KBM-7 (cell line): ENCODE measurements around the gene ADCY2.
A peak's percentile ranks its signal among the peaks of the same experiment; 100 is the strongest.

Source experiments
- DNase-seq: peaks from one replicate; pipeline ENCODE4 v3.0.0-alpha.2; 2015
- in situ Hi-C: fragments of 300-500 bp; cut with MboI; formaldehyde crosslinking; loops from 2 replicates; pipeline ENCODE4 v1.14.3; 2020; ENCODE audit warnings: low sequenced_read_pairs, low pct_unique_long_range_greater_than_20kb, mixed read lengths

Gene ADCY2

DNA sequence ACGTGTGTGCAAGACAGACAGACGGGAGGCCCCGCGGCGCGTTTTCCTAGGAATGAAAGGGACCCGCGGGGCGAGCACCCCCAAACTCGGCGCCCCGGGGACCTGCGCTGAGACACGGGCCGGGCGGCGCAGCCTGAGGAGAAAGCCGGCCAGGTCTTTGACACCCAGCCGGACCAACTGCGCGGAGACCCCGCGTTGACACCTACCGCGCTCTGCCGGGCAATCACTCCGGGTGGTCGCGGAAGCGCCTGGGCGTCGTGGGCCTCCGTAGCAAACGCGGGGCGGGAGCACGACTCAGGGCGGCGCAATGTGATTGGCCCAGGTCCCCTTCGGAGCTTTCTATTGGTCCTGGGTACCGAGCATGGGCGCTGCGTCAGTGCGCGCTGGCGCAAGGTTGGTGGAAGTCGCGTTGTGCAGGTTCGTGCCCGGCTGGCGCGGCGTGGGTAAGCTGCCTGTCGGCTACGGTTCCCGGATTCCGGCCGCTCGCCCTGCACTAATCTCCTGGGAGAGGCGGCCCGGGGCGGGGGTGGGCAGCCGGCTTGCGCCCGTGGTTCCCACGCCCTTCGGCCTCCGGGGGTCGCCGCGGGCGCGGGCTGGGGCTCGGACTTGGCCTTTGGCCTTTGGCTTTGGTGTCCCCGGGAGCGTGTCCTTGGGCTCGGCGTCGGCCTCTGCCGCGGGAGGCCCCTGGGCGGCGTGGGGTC, 473.0 kb downstream of the ADCY2 start, which contains the start of the genes FASTKD3 and MTRR:
Gene FASTKD3 (minus strand): TSS at position 259 of the 701 bp plus-strand sequence. CDS start 948 bp downstream, outside the sequence.
Gene MTRR (plus strand): TSS at position 376 of the 701 bp plus-strand sequence. CDS start 1,647 bp downstream, outside the sequence.
- in situ Hi-C loops: no loop called here
- DNase-seq: peak; percentile 91

DNA sequence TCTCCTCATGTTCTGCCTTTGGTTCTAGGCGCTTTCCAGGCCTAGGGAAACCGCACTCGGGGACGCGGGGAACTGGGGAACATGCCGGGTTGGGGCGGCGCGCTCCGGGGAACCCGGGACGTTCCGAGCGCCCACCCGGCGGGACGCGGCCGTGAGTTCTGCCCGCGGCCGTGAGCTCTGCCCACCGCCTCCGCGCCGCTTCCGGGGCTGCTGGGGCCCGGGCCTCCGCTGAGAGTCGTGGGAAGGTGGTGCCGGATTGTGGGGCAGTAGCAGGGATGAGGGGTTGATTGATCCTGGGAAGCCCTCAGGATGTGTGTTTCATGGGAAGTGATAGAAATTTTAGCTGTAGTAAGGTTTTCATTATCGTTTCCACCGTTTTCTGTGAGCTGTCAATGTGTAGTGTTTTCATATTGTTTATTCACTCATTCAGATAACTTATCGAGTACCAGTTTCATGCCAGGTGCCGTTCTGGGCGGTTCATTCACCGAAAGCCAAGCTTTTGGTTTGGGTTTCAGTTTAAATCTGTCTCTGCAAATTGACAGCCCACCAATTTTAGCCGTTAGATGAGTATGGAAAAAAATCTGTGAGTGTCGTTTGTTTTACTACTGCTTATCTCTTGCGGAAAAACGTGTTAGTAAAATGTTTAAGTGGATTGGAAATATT, 473.7 kb downstream of the ADCY2 start:
- DNase-seq: no peak
- in situ Hi-C loops: no loop called here

DNA sequence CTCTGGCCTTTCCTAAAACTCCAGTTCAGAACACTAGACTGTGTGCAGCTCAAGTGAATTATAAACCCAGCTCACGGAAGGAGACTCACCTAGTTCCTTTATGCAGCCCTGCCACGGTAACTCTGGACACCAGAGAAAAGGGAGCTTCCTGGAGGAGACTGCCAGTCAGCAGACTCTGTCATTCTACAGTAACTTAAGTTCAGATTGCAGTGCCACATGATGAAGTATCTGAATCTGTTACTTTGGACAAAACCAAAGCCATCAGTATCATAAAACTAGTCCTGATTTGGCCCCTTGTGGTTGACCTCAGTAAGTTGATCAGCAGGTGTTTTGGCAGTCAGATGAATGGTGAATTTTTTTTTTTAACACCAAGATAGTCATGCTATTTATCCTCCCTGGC, 475.7 kb downstream of the ADCY2 start:
- in situ Hi-C loops: no loop called here

DNA sequence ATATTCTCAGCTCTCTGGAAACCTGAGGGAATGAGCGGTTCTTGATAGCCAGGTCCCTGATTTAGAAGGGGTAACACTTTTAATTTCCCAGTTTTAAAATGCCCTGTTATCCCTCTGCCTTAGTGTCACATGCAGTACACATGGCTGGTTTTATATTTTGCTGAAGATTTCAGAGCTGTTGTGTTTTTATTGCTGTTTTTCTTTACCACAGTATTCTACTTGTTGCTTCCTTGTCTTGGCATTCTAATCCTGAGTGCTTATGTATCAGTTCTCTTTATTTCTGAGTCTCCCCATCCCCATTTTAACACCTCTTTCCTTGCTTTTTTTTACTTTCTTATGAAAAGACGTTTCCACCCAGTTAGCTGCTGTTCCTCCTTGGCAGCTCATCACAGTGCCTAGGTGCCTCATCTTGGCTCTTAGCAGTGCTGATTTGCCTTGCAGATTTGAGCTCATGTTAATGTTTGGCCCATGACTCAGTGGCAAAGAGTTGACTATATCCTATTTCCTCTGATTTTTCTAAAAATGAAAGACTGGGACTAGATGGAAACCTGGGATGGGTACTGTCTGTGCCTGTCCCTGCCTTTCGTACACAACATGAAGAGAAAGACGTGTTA, 476.7 kb downstream of the ADCY2 start:
- in situ Hi-C loops: no loop called here
- DNase-seq: no peak

More for the DNA sequence above, 475.7 kb downstream of the ADCY2 start:
- no peak for DNase-seq

DNA sequence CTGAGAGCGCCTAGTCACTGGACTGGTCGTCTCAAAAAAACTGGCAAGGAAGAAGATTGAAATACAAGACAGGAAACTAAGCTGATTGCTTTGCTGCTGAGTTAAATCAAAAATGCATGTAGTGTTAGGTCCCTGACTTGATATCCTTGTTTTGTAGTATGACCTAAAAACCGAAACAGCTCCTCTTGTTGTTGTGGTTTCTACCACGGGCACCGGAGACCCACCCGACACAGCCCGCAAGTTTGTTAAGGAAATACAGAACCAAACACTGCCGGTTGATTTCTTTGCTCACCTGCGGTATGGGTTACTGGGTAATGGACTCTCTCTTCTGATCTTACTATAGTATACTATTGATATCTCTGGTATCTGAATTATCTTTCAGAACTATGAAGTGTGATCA, 477.3 kb downstream of the ADCY2 start:
- no peak for DNase-seq
- in situ Hi-C loops: no loop called here

DNA sequence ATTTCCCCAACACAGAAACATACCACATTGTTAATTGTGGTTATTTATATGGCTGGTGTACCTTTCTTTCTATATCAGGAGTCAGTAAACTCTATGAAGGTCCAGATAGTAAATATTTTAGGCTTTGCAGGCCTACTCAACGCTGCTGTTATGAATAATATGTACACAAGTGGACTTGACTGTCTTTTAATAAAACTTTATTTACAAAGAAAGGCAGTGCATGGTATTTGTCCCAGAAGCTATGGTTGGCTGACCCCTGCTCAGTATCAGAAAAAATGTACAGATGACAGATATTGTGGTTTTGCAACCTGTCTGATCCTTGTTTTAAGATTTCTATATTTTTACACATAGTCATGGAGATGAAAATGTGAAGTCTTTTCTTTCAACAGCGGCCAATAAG, 478.7 kb downstream of the ADCY2 start:
- DNase-seq: no peak
- in situ Hi-C loops: no loop called here

DNA sequence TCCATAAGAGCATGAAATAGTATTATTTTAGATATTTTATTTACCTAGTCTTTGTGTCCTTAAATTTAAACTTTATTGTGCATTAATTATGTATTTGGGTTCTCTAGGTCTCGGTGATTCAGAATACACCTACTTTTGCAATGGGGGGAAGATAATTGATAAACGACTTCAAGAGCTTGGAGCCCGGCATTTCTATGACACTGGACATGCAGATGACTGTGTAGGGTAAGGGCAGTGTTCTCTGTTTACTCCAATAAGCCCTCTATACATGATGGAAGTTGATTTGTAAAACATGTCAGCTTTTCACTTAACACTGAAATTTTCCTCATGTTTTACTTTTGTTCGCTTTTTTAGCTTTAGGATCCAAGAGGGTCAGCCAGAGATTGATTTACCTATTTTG, 479.2 kb downstream of the ADCY2 start:
- in situ Hi-C loops: no loop called here
- no peak for DNase-seq

DNA sequence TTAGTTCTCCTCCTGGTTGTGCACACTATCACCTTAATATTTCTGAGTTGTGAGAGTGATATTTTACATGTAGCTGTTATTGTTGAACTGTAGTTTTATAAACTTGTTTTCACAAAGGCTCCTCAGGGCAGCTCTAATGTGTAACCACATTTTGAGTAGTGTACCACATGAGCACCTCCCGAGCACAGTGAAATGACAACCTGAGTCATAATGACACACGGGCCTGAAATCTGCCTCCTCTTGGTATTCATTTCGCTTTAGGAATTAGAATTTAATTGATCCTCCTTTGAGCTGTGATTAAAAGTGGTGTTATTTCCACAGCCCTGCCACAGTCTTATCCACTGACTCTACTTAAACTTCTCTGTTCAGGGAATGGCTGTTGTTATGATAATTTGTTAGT, 480.9 kb downstream of the ADCY2 start:
- in situ Hi-C loops: no loop called here
- no peak for DNase-seq

DNA sequence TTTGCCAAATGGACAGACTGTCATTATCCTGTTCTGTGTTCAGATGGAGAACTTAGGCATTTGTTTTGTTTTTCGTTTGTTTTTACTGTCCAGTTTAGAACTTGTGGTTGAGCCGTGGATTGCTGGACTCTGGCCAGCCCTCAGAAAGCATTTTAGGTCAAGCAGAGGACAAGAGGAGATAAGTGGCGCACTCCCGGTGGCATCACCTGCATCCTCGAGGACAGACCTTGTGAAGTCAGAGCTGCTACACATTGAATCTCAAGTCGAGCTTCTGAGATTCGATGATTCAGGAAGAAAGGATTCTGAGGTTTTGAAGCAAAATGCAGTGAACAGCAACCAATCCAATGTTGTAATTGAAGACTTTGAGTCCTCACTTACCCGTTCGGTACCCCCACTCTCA, 481.9 kb downstream of the ADCY2 start:
- no peak for DNase-seq
- in situ Hi-C loops: no loop called here

DNA sequence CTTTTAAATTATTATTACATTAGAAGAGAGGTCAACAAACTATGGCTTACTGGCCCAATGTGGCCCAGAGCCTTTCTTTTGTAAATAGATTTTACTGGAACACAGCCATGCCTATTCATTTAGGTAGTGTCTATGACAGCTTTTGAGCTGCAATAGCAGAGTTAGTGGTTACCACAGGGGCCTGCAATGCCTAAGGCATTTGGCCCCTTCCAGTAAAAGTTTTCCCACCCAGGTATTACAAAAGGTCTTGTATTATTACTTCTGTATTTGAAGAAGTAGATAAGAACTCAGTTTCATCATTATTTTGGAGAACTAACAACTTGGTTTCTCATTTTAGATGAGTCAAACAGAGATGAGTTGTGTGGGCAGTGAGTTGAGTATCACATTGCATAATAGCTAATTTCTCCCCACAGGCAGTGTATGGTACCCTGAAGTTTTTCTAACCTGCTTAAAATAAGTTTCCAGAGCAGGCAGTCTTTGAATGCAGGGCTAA, 482.5 kb downstream of the ADCY2 start:
- DNase-seq: no peak
- in situ Hi-C loops: no loop called here
